HG02623 (cell line): Measurements from ENCODE around the gene FCRL6.
A peak's percentile ranks its signal among the peaks of the same experiment; 100 is the strongest.

Source experiments
- ATAC-seq: cut with Tn5 transposase; IDR thresholded peaks from one replicate; pipeline ENCODE4 v1.9.1; 2021; ENCODE audit warnings: moderate library complexity; ENCODE audit not compliant: unreplicated experiment

FCRL6 gene

DNA sequence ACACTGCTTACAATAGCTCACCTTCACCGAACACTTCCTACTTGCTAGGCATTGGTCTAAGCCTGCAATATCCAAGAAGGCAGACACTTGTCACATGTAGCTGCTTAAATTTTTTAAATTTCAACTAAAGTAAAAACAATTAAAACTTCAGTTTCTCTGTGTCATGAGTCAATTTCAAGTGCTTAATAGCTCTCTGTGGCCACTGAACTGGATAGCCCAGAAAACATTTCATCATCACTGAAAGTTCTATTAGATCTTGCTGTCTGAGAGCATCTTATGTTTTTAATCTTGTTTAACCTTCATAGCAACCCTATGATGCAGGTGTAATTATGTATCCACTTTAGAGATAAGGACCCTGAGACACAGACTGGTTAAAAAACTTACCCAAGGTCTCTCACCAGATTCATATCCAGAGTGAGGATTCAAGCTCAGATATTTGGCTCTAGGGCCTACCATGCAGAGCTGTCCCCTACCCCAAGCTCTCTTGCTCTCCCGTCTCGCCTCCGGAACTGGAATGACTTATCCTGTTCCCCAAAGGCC lies 2.6 kb upstream of the FCRL6 start:
- no peak for ATAC-seq

GRCh38 chr1:159800177-159800930 lies 1.8 kb upstream of the FCRL6 start:
- peak; percentile 64 for ATAC-seq

DNA sequence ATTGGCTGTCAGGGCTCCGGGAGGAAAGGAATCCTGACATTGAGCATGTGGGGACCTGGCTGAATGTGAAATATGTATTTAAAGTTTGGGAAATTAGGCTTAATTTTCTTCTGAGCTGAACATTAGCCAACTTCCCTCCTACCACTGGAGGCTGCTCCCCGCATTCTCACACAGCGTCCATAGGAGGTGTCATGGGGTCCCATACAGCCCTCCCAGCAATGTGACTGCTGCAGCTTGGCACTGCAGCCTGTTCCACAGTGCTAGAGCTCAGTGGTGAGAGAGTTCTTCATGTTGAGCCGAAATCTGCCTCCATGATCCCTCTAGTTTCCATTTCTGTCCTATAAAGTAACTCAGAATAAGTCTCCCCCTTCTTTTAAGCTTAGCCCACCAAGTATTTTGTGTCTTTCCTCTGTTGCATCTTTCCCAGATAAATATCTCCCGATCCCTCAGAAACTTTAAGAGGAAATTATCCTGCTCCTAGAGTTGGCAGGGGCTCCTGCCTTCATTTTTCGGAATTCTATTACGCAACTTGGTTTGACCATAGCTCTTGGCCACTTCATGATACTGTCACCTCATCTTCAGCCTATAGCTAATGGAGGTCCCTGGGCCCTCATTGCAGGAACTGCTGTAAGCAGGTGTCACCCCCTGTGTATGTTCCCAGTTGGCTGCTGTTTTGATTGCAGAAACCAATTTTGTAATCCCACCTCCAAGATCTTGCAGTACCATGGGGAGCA lies 2.0 kb downstream of the FCRL6 start:
- ATAC-seq: no peak

- no peak for ATAC-seq
These were observed 2.8 kb downstream of the FCRL6 start for GRCh38 chr1:159804924-159805323.

DNA sequence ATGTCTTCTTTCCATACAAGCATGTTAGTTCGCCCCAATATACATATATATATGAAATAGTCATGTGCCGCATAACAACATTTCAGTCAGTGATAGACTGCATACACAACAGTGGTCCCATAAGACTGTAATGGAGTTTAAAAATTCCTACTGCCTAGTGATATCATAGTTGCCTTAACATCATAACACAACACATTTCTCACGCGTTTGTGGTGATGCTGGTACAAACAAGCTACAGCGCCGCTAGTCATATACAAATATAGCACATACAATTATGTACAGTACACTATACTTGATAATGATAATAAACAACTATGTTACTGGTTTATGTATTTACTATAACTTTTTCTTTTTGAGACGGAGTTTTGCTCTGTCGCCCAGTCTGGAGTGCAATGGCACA lies 13.8 kb downstream of the FCRL6 start:
- ATAC-seq: no peak

GRCh38 chr1:159817276-159818041 lies 15.3 kb downstream of the FCRL6 start:
- no peak for ATAC-seq

- no peak for ATAC-seq
These were observed 19.2 kb downstream of the FCRL6 start for GRCh38 chr1:159821171-159821867.

- ATAC-seq: no peak
These were observed 21.2 kb downstream of the FCRL6 start for GRCh38 chr1:159823406-159823805.

DNA sequence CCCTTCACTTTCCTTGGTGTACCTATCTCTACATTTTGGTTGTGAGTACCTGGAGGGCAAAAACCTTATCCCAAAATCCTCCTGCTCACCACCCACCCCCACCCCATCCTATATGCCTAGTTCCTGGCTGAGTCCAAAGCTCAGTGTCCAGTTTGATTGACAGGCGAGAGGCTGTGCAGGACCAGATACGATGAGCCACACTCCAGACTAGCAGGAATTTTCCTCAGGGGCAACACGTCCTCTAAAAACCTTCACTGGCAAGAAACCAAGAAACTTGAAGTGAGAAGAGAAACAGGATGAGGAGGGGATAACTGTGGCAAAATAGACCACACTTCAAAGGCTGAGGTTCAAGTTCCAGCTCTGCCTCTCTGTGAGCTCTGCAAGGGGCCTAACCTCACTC lies 23.4 kb downstream of the FCRL6 start:
- ATAC-seq: no peak

GRCh38 chr1:159826441-159827101 lies 24.4 kb downstream of the FCRL6 start, which contains the start of gene SLAMF8:
Gene SLAMF8, plus strand, starts transcription at chr1:159826873. Its CDS starts 26 bp downstream, at chr1:159826899.
- ATAC-seq: no peak

GRCh38 chr1:159827102-159827490 lies 24.9 kb downstream of the FCRL6 start:
- no peak for ATAC-seq

GRCh38 chr1:159827549-159827948 lies 25.4 kb downstream of the FCRL6 start:
- ATAC-seq: no peak

DNA sequence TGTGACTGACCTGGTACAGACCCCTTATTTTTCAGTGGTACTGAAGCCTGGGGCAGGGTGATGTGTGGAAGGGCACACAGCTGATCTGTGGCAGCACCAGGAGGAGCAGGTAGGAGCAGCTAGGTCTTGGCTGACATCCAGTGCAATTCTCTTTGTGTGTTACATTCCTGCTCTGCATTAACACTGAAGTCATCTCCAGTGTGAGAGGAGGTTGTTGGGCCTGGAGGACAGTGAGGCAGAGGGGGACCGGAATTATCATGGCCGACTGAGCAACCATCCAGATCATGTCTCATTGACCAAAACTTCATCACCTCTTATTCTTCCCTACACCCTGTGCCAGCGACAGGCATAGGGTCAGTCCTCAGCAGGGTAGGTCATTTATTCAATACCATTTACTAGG lies 26.0 kb downstream of the FCRL6 start:
- no peak for ATAC-seq

DNA sequence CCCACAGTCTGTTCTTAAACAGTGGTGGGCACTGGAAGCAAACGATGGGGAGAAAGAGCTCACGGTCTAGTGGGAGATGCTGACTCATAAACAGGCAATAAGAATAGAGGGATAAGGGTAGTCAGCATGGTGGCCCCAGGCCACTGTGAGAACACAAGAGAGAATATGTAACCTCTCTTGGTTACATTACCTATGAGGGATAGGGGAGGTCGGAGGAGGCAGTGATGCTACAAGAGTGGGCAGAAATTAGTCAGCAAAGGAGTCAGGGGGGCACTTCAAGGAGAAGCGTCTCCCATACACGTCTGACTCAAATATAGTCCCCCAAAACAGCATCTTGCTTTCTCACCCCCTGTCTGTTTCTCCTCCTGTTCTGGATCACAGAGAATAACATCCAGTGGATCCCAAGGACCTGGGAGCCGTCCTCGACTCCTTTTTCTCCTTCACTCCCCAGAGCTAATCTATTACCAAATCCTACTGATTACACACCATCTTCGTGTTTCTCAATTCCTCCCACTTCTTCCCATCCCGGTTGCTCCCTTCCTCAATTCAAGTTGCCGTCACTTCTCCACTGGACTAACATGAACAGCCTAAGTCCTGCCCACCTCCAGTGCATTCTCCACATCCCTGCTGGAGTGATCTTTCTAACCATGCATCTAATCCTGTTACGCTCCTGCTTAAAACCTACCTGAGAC lies 26.6 kb downstream of the FCRL6 start:
- ATAC-seq: no peak

DNA sequence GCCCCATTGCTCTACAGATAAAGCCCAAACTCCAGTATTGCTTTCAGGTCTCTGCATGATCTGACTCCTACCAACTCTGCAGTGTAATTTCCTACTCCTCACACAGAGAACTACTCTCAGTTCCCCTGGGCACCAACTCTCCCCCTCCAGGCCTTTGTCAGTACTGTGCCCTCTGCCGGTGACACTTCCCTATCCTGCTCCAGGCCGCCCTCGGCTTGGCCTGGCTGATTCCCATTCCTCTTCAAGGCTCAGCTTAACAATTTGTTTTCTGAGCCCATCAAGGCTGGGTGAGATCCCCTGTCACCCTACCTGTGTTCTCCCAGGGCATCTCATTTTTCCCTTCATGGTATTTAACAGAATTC lies 27.1 kb downstream of the FCRL6 start:
- peak; percentile 71 for ATAC-seq

DNA sequence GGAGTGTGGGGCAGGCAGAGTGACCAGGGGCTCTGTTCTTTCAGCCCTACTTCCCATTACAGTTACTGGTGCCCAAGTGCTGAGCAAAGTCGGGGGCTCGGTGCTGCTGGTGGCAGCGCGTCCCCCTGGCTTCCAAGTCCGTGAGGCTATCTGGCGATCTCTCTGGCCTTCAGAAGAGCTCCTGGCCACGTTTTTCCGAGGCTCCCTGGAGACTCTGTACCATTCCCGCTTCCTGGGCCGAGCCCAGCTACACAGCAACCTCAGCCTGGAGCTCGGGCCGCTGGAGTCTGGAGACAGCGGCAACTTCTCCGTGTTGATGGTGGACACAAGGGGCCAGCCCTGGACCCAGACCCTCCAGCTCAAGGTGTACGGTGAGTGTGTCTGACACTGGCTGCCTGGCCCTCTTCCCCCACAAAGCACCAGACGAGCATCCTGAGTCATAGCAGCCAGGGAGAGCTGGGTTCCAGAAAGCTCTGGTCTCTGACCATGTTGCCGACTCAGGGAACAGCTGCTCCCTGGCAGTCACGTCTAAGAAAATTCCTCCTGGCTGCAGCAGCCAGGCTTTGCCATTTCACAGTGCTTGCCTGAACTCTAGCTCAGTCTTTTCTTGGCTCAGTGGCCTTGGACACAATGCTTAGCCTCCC lies 27.8 kb downstream of the FCRL6 start:
- no peak for ATAC-seq

DNA sequence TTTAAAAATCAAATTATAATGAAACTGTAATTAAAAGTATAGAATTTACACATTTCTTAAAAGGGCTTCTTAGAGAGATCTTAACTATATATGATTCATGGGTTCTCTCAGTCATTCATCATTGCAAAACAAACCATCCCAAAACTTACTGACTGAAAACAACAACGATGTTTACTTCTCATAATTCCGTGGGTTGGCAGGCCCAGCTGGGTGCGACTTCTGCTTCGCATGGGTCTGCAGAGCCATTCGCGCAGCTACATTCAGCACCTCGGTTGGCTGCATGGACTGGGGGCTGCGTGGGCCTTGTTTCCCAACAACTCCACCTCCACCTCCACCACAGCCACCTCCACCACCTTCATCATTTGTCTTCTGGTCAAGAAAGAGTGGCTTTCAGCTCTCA lies 28.6 kb downstream of the FCRL6 start:
- no peak for ATAC-seq

GRCh38 chr1:159831412-159832141 lies 29.4 kb downstream of the FCRL6 start:
- ATAC-seq: no peak

DNA sequence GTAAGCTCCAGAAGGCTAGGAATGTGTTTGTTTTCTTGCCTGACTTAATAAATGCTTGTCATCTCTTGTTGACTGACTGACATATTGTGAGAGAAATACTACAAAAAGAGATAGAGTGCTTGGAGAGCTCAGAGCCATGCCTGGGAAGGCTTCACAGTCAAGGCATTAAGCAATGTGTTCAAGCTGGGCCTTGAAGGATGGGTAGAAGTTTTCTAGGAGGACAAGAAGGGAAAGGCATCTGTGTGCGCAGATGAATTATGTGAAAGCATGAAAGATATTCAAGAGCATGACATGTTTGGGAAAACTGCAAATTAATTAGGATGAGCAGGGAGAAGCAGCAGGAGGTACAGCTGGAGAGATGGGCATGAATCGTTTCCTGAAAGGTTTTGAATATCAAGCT lies 30.1 kb downstream of the FCRL6 start:
- ATAC-seq: no peak
